H1 (cell line): ENCODE data around the gene CSTF3. TPM values are rescaled to one million over a fixed set of nuclear protein-coding genes. Genes with fewer than 3 reads are reported as not detected.
A peak's percentile ranks its signal among the peaks of the same experiment; 100 is the strongest.

Experiments used
- CTCF ChIA-PET: fragments of 300-600 bp; sonication (Branson Sonifier 250); formaldehyde crosslinking; loops from one replicate; lab custom pipeline; 2021; ENCODE audit not compliant: partially characterized antibody; lab: Charles Lee
- POLR2A ChIA-PET: fragments of 300-600 bp; sonication (Branson Sonifier 250); formaldehyde crosslinking; loops from one replicate; lab custom pipeline; 2021; ENCODE audit warnings: inconsistent platforms; ENCODE audit not compliant: partially characterized antibody; lab: Charles Lee
- DNase-seq, 2 experiments: peaks; one replicate each; pipeline versions ENCODE4 v3.0.0 to v3.0.0-alpha.2; 2010 to 2022; ENCODE audit warnings: low spot score in 2 of 2, low read depth in 1 of 2, mixed read lengths in 1 of 2
- FAIRE-seq: peaks from 2 replicates; lab custom pipeline; 2011; peaks lifted over from hg19 to GRCh38; lab: Jason Lieb, UNC
- H2AFZ ChIP-seq: 2 replicates; pipeline ENCODE4 v1.8.1; 2012; ENCODE audit warnings: low read length, inconsistent platforms
- H2AK5ac ChIP-seq: 2 replicates; pipeline ENCODE4 v1.6.1; 2013; ENCODE audit warnings: low read depth, low read length
- H2BK120ac ChIP-seq: replicated peaks from 2 replicates; pipeline ENCODE3; 2013; ENCODE audit warnings: low read depth, low read length, inconsistent platforms
- H2BK12ac ChIP-seq: 2 replicates; pipeline ENCODE4 v1.6.1; 2013; ENCODE audit warnings: low read depth, low read length
- H2BK15ac ChIP-seq: 2 replicates; pipeline ENCODE4 v1.6.1; 2013; ENCODE audit warnings: low read length
- H2BK20ac ChIP-seq: 2 replicates; pipeline ENCODE4 v1.6.1; 2013; ENCODE audit warnings: low read length
- H2BK5ac ChIP-seq: 2 replicates; pipeline ENCODE4 v1.6.1; 2013; ENCODE audit warnings: low read depth, low read length
- H3K14ac ChIP-seq: 2 replicates; pipeline ENCODE4 v1.6.1; 2013; ENCODE audit warnings: inconsistent platforms; ENCODE audit not compliant: insufficient read length
- H3K18ac ChIP-seq: 2 replicates; pipeline ENCODE4 v1.6.1; 2013; ENCODE audit warnings: low read length; ENCODE audit errors: extremely low read depth
- H3K23ac ChIP-seq: 2 replicates; pipeline ENCODE4 v1.6.1; 2013; ENCODE audit warnings: inconsistent platforms; ENCODE audit not compliant: insufficient read length
- H3K23me2 ChIP-seq: 2 replicates; pipeline ENCODE4 v1.6.1; 2013; ENCODE audit warnings: low read depth, low read length
- H3K27ac ChIP-seq: 2 replicates; pipeline ENCODE4 v1.6.1; 2011; ENCODE audit warnings: low read depth, low read length, inconsistent platforms
- H3K27me3 ChIP-seq, 4 experiments: replicated peaks in 1 of 4; 1 replicate in 1 of 4; 2 replicates in 3 of 4; pipeline versions ENCODE4 v1.6.1 to v1.8.1; 2011 to 2013; ENCODE audit warnings: low read length in 3 of 4, mild to moderate bottlenecking in 3 of 4, inconsistent platforms in 2 of 4, mixed read lengths in 2 of 4, moderate library complexity in 1 of 4; ENCODE audit not compliant: control insufficient read depth in 3 of 4, insufficient read depth in 3 of 4; ENCODE audit errors: extremely low read depth in 1 of 4
- H3K36me3 ChIP-seq, 4 experiments: 2 replicates each; pipeline versions ENCODE4 v1.6.1 to v1.8.1; 2011 to 2013; ENCODE audit warnings: mild to moderate bottlenecking in 4 of 4, low read length in 3 of 4, moderate library complexity in 2 of 4, control low read depth in 1 of 4, inconsistent platforms in 1 of 4; ENCODE audit not compliant: insufficient read depth in 4 of 4, control insufficient read depth in 2 of 4
- H3K4ac ChIP-seq: replicated peaks from 2 replicates; pipeline ENCODE3; 2013; ENCODE audit warnings: low read length, low read depth, mixed read lengths, inconsistent platforms; ENCODE audit not compliant: insufficient read length
- H3K4me1 ChIP-seq, 4 experiments: replicated peaks in 1 of 4; 1 replicate in 1 of 4; 2 replicates in 3 of 4; pipeline versions ENCODE4 v1.6.1 to v1.8.1; 2011 to 2013; ENCODE audit warnings: low read length in 3 of 4, inconsistent platforms in 2 of 4, mixed read lengths in 1 of 4; ENCODE audit not compliant: insufficient read depth in 4 of 4, control insufficient read depth in 3 of 4
- H3K4me2 ChIP-seq, 2 experiments: 2 replicates each; pipeline versions ENCODE4 v1.6.1 to v1.8.1; 2011 to 2013; ENCODE audit warnings: low read depth in 2 of 2, low read length in 2 of 2, control low read depth in 1 of 2, inconsistent platforms in 1 of 2, mild to moderate bottlenecking in 1 of 2; ENCODE audit not compliant: insufficient read depth in 1 of 2
- H3K4me3 ChIP-seq, 4 experiments: fragments of 200-600, 300-600 bp in 1 of 4; sonication (generic), shearing (Covaris generic), sonication (Bioruptor Twin) in 1 of 4; 2 replicates each; pipeline versions ENCODE4 v1.5.1 to v1.8.1; 2011 to 2016; ENCODE audit warnings: low read length in 4 of 4, low read depth in 3 of 4, control low read depth in 2 of 4, inconsistent platforms in 2 of 4, mild to moderate bottlenecking in 2 of 4, mixed read lengths in 1 of 4, moderate library complexity in 1 of 4; ENCODE audit not compliant: insufficient read depth in 2 of 4; ENCODE audit errors: extremely low read depth in 1 of 4
- H3K56ac ChIP-seq: replicated peaks from 2 replicates; pipeline ENCODE3; 2013; ENCODE audit warnings: low read depth, mild to moderate bottlenecking, mixed read lengths, low read length, inconsistent platforms; ENCODE audit not compliant: insufficient read length
- H3K79me1 ChIP-seq: 2 replicates; pipeline ENCODE4 v1.6.1; 2013; ENCODE audit warnings: low read depth, low read length, control low read depth
- H3K79me2 ChIP-seq, 2 experiments: 2 replicates each; pipeline versions ENCODE4 v1.6.1 to v1.8.1; 2012 to 2013; ENCODE audit warnings: low read length in 2 of 2, mild to moderate bottlenecking in 2 of 2, inconsistent platforms in 1 of 2; ENCODE audit not compliant: insufficient read depth in 2 of 2, control insufficient read depth in 1 of 2
- H3K9ac ChIP-seq, 4 experiments: replicated peaks in 1 of 4; 1 replicate in 1 of 4; 2 replicates in 3 of 4; pipeline versions ENCODE4 v1.6.1 to v1.8.1; 2011 to 2013; ENCODE audit warnings: low read depth in 3 of 4, low read length in 3 of 4, control low read depth in 2 of 4, mild to moderate bottlenecking in 2 of 4, moderate library complexity in 2 of 4, inconsistent platforms in 1 of 4; ENCODE audit errors: extremely low read depth in 1 of 4
- H3K9me3 ChIP-seq, 2 experiments: 2 replicates each; pipeline versions ENCODE4 v1.6.1 to v1.8.1; 2012 to 2013; ENCODE audit warnings: mild to moderate bottlenecking in 2 of 2, moderate library complexity in 2 of 2, control low read depth in 1 of 2, inconsistent platforms in 1 of 2, low read depth in 1 of 2, low read length in 1 of 2, mixed read lengths in 1 of 2; ENCODE audit not compliant: insufficient read depth in 2 of 2
- H4K20me1 ChIP-seq, 2 experiments: replicated peaks in 1 of 2; 2 replicates each; pipeline versions ENCODE3 to v1.8.1; 2011 to 2013; ENCODE audit warnings: inconsistent platforms in 2 of 2, low read length in 2 of 2, mild to moderate bottlenecking in 1 of 2; ENCODE audit not compliant: insufficient read depth in 2 of 2, control insufficient read depth in 1 of 2
- H4K5ac ChIP-seq: 2 replicates; pipeline ENCODE4 v1.6.1; 2013; ENCODE audit warnings: low read length, low read depth, mixed read lengths, inconsistent platforms; ENCODE audit not compliant: insufficient read length
- H4K8ac ChIP-seq: 2 replicates; pipeline ENCODE4 v1.8.0; 2013; ENCODE audit warnings: mild to moderate bottlenecking, moderate library complexity, low read length, inconsistent platforms; ENCODE audit not compliant: insufficient read depth; ENCODE audit errors: extremely low read depth
- H4K91ac ChIP-seq: replicated peaks from 2 replicates; pipeline ENCODE3; 2013; ENCODE audit warnings: low read length, mixed read lengths, inconsistent platforms; ENCODE audit not compliant: insufficient read length
- POLR2A ChIP-seq, 2 experiments: IDR thresholded peaks; 1 replicate in 1 of 2; 2 replicates in 1 of 2; pipeline ENCODE4 v1.6.1; 2011; ENCODE audit warnings: low read depth in 2 of 2, low read length in 2 of 2, mild to moderate bottlenecking in 2 of 2; ENCODE audit errors: control extremely low read depth in 1 of 2
- polyA plus RNA-seq, 7 experiments: library from polyadenylated mRNA; depleted of rRNA in 3 of 7; stranded (reverse) in 5 of 7; unstranded in 2 of 7; fragments of >200 nt in 5 of 7; fragments of 200-250 nt in 2 of 7; gene quantifications; 1 replicate in 5 of 7; 2 replicates in 1 of 7; 4 replicates in 1 of 7; pipeline versions ENCODE4 v1.2.1 to v1.2.3, GENCODE V29; 2011 to 2013; ENCODE audit warnings: missing spikeins in 2 of 7, mixed read lengths in 2 of 7
- total RNA-seq: library from RNA; stranded (reverse); fragmentation: NEBNext Ultra II Directional; extraction: Animal tissue kit (Norgen Biotek cat#: 25700); gene quantifications from 2 replicates; pipeline ENCODE4 v1.2.1, GENCODE V29; 2021
- TF ChIP-seq, protein P1 (sequence below), 3 experiments: IDR thresholded peaks; 1 replicate in 2 of 3; 2 replicates in 1 of 3; pipeline versions ENCODE4 v1.5.1 to v1.6.1; 2011; ENCODE audit warnings: low read length in 3 of 3, mild to moderate bottlenecking in 3 of 3, inconsistent platforms in 2 of 3, low read depth in 1 of 3, moderate library complexity in 1 of 3; ENCODE audit not compliant: insufficient read depth in 1 of 3; ENCODE audit errors: control extremely low read depth in 1 of 3

Gene CSTF3
- total and polyA plus RNA-seq, 2 of the 8 experiments (the other 6 are each of a cell fraction or from before 2014, with no cell fraction given), result 22.3 to 54.7 TPM

DNA sequence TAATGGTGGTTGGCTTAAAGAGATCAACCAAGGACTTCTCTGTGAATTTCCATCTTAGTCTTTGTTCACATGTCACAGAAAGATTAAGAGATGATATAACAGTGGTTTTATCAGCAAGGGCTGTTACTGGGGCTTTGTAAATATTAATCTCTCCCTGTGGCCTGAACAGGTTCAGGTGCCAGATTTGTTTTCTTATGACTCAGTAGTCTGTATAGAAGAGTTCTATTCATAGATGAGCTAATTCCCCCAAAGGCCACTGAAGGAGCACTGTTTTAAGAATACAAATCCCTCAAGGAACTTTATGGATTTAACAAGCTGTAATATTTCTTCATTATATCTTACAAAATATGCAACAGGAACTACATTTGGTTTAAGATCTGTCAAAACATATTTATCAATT is 71.5 kb downstream of the CSTF3 start:
- H3K23me2 ChIP-seq, result no peaks in the 10 kb centered on the region
- no peak overlapping the region for H2BK15ac ChIP-seq
- no peak overlapping the region for H2BK20ac ChIP-seq
- H4K91ac ChIP-seq, result no peak overlapping the region
- H4K8ac ChIP-seq, result no peak overlapping the region
- H3K4ac ChIP-seq, result no peak overlapping the region
- no peak overlapping the region for H3K14ac ChIP-seq
- H3K4me3 ChIP-seq, result no peak overlapping the region
- H2AK5ac ChIP-seq, result no peak overlapping the region
- H3K27ac ChIP-seq, result no peak overlapping the region
- H3K9ac ChIP-seq, result no peak overlapping the region
- no peak overlapping the region for H3K56ac ChIP-seq
- POLR2A ChIA-PET, result interaction anchor here (0.6 to 0.7 kb wide), 2 partner anchors 37 to 620 kb away, joined by 5 read pairs; no protein-coding TSS in a partner anchor
- no peaks in the 10 kb centered on the region for H3K9me3 ChIP-seq
- no peak overlapping the region for H2BK5ac ChIP-seq
- FAIRE-seq, result no peak
- no peak for DNase-seq
- H3K36me3 ChIP-seq, result peaks cover 2 to 24% (median 14%) of the 10 kb centered on the region in 4 experiments; a peak in 5 of 8 replicates
- no peaks in the 10 kb centered on the region for H3K4me1 ChIP-seq
- H3K23ac ChIP-seq, result no peak overlapping the region
- no peak overlapping the region for H3K4me2 ChIP-seq
- TF ChIP-seq, protein P1, sequence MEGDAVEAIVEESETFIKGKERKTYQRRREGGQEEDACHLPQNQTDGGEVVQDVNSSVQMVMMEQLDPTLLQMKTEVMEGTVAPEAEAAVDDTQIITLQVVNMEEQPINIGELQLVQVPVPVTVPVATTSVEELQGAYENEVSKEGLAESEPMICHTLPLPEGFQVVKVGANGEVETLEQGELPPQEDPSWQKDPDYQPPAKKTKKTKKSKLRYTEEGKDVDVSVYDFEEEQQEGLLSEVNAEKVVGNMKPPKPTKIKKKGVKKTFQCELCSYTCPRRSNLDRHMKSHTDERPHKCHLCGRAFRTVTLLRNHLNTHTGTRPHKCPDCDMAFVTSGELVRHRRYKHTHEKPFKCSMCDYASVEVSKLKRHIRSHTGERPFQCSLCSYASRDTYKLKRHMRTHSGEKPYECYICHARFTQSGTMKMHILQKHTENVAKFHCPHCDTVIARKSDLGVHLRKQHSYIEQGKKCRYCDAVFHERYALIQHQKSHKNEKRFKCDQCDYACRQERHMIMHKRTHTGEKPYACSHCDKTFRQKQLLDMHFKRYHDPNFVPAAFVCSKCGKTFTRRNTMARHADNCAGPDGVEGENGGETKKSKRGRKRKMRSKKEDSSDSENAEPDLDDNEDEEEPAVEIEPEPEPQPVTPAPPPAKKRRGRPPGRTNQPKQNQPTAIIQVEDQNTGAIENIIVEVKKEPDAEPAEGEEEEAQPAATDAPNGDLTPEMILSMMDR (IDR thresholded peaks at IDR 0.05; ENCODE audit: control extremely low read depth in 1 of 3, insufficient read depth in 1 of 3, low read depth in 1 of 3, low read length in 3 of 3), result peak in 1 of 3 experiments; percentile 18; a peak in 1 of 4 replicates
- no peak for TF ChIP-seq POLR2A (IDR thresholded peaks at IDR 0.05; ENCODE audit: control extremely low read depth in 1 of 2, low read depth in 2 of 2, low read length in 2 of 2)
- no peaks in the 10 kb centered on the region for H4K20me1 ChIP-seq
- no peak overlapping the region for H3K18ac ChIP-seq
- no peak overlapping the region for H4K5ac ChIP-seq
- H3K79me2 ChIP-seq, result no peaks in the 10 kb centered on the region
- H2BK120ac ChIP-seq, result no peak overlapping the region
- CTCF ChIA-PET, result interaction anchor here (0.6 to 3.5 kb wide), 10 partner anchors 11 to 456 kb away, joined by 3 to 14 read pairs (median 4); no protein-coding TSS in a partner anchor
- no peak overlapping the region for H2BK12ac ChIP-seq
- H3K79me1 ChIP-seq, result no peaks in the 10 kb centered on the region
- H2AFZ ChIP-seq, result no peak overlapping the region
- H3K27me3 ChIP-seq, result no peaks in the 10 kb centered on the region
